GM06990 (cell line): ENCODE measurements around the gene ZSCAN20.
A peak's percentile ranks its signal among the peaks of the same experiment; 100 is the strongest.

Experiments used
- DNase-seq: peaks from one replicate; pipeline ENCODE4 v3.0.0-alpha.2; 2011; ENCODE audit not compliant: insufficient read length; ENCODE audit errors: extremely low read depth
- H3K27me3 ChIP-seq: replicated peaks from 2 replicates; pipeline ENCODE4 v1.6.0; 2011; ENCODE audit warnings: low read length; ENCODE audit not compliant: control insufficient read depth, insufficient read depth
- H3K36me3 ChIP-seq: 2 replicates; pipeline ENCODE4 v1.5.1; 2011; ENCODE audit warnings: low read length; ENCODE audit not compliant: control insufficient read depth, insufficient read depth
- H3K4me3 ChIP-seq: replicated peaks from 2 replicates; pipeline ENCODE4 v1.5.1; 2011; ENCODE audit warnings: low read depth, mild to moderate bottlenecking, control low read depth, low read length
- TF ChIP-seq, protein P1 (sequence below): IDR thresholded peaks from 2 replicates; pipeline ENCODE4 v1.5.1; 2011; ENCODE audit warnings: low read length, control low read depth, mild to moderate bottlenecking, inconsistent platforms; ENCODE audit not compliant: insufficient read depth, poor library complexity, severe bottlenecking

The ZSCAN20 gene

DNA sequence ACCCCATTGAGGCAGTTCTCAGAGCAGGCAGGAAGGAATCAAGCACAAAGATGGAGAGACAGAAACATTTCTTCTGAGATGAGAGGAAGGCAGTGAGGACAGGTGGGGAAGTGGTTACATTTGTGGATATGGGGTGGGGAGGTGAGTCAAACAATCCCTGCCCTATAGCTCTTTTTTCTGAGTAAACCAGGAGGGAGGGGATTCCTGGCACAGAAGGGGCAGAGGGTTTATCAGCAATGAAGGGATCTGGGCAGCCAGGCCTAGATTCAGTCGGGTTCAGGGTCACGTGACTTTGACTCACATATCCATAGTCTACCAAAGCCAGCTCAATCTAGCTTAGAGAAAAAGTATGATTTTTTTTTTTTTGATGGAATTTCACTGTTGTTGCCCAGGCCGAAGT is 25.9 kb upstream of the ZSCAN20 start:
- no peaks in the 10 kb centered on the region for H3K36me3 ChIP-seq
- H3K27me3 ChIP-seq, result no peaks in the 10 kb centered on the region
- TF ChIP-seq, protein P1, sequence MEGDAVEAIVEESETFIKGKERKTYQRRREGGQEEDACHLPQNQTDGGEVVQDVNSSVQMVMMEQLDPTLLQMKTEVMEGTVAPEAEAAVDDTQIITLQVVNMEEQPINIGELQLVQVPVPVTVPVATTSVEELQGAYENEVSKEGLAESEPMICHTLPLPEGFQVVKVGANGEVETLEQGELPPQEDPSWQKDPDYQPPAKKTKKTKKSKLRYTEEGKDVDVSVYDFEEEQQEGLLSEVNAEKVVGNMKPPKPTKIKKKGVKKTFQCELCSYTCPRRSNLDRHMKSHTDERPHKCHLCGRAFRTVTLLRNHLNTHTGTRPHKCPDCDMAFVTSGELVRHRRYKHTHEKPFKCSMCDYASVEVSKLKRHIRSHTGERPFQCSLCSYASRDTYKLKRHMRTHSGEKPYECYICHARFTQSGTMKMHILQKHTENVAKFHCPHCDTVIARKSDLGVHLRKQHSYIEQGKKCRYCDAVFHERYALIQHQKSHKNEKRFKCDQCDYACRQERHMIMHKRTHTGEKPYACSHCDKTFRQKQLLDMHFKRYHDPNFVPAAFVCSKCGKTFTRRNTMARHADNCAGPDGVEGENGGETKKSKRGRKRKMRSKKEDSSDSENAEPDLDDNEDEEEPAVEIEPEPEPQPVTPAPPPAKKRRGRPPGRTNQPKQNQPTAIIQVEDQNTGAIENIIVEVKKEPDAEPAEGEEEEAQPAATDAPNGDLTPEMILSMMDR, result no peak
- no peak for DNase-seq
- no peak overlapping the region for H3K4me3 ChIP-seq

DNA sequence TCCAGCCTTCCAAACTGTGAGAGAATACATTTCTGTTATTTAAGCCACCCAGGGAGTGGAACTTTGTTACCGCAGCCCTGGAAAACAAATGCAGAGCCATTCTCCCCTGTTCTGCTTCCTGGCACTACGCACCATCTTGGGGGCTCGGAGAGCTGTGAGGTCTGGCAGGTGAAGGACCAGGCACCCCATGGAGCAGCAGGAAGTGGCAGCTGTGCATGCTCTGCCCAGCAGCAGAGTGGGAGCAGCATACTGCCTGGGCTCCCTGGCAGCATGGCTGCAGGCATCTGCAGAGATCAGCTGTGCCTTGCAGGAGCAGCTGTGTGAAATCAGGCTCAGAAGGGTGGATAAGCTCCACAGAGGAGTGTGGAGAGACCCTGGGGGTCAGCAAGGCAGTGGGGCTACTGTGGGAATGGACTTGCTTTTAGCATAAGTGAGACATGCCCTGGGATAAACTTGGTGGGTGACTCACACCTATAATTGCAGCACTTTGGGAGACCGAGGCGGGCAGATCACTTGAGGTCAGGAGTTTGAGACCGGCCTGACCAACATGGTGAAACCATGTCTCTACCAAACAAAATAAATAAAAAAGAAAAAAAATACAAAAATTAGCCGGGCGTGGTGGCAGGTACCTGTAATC is 17.7 kb upstream of the ZSCAN20 start:
- Histone ChIP-seq H3K36me3 (no peaks in the 10 kb centered on the region), H3K4me3 (no peak overlapping the region), H3K27me3 (no peaks in the 10 kb centered on the region)
- TF ChIP-seq, protein P1, result no peak
- DNase-seq, result no peak

DNA sequence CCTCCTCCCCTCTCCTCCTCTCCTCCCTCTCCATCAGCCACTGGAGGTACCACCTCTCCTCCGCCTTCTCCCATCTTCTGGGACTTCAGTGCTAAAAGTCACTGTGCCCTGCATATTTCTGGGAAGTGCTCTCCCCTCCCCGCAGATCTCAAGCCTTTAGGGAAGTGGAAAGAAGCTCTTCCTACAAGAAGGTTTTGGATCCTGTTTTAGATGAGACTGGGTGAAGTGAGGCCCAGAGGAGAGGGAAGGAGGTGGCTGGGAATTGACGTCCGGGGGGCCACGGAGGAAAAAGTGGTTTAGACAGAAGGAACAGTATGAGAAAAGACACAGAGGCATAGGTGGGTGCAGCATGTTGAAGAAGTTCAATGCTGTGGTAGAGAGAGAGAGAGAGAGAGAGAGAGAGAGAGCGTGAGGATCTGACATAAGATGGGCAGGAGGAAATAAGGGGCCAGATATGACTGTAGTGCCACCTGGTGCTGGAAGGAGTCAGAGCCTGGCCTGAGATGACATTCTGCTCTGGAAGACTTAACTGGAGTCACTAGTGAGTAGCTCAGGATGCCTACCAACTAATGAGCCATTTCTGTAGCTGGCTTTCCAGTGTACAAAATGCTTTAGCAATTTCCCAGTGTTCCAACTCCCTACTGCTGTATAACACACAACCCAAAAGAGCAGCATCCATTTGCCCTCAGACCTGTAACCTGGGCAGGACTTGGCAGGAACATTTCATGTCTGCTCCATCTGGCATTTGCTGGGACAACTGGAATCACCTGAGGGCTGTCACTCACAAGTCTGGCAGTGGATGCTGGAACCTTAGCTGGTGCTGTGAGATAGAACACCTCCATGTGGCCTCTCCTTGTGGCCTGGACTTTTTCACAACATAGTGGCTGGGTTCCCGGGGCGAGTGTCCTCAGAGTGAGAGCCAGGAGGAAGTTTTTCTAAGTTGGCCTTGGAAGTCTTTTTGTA is 16.6 kb upstream of the ZSCAN20 start:
- Histone ChIP-seq H3K27me3 (no peaks in the 10 kb centered on the region), H3K4me3 (no peak overlapping the region), H3K36me3 (no peaks in the 10 kb centered on the region)
- peak; percentile 62 for DNase-seq
- TF ChIP-seq, protein P1, result peak; percentile 77

DNA sequence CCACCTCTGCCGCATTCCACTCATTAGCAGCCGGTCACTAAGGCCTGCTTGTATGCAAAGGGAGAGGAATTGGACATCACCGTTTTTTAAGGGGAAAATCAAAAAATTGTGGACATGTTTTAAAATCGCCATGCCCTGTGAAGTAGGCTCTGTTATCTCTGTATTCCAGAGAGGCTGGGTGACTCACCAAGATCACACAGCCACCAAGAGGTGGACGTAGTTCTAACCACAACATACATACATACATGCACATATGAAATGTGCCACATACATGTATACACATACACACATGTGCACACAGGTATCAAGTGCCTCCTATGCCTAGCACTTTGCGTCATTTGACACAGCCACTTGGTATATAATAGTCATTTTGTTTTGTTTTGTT is 16.0 kb upstream of the ZSCAN20 start:
- no peaks in the 10 kb centered on the region for H3K27me3 ChIP-seq
- no peak for DNase-seq
- no peak overlapping the region for H3K4me3 ChIP-seq
- no peaks in the 10 kb centered on the region for H3K36me3 ChIP-seq
- TF ChIP-seq, protein P1, result no peak

DNA sequence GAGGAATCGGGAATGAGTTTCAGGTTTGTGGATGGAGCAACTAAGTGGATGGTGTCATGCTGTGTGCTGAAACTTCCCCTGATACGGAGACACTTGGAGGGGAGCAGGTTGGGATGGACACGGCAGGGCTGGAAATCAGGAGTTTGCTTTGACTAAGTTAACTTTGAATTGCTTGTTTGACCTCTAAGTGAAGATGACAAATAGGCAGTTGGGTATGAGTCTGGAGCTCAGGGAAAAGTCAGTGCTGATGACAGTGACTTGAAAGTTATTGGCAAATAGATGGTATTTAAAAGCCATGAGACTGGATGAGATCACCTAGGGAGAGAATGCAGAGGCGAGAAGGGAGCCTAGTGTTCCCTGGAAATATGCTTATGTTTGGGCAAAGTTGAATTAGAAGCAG is 12.8 kb upstream of the ZSCAN20 start:
- TF ChIP-seq, protein P1, result no peak
- Histone ChIP-seq H3K36me3 (no peaks in the 10 kb centered on the region), H3K4me3 (no peak overlapping the region), H3K27me3 (no peaks in the 10 kb centered on the region)
- no peak for DNase-seq
